ENCODE results near the gene WDFY3. TPM values are rescaled to one million over a fixed set of nuclear protein-coding genes. Genes with fewer than 3 reads are reported as not detected.

The WDFY3 gene
- total RNA-seq, 1 experiment from 2014 or later = 39.9 TPM

GRCh38 chr4:84685105-84685504 is 281.4 kb downstream of the WDFY3 start:
- no peak overlapping the region for H2AFZ ChIP-seq (ENCODE audit: low read depth, low read length, poor library complexity, severe bottlenecking)
- no TSS peak for BruUV-seq (replicated peaks)
- TF ChIP-seq CBX3 (IDR thresholded peaks at IDR 0.05; ENCODE audit: low read depth) (no peak), ZBTB33 (IDR thresholded peaks at IDR 0.05; ENCODE audit: extremely low read depth, insufficient replicate concordance, low read length) (no peak), SP1 (IDR thresholded peaks at IDR 0.05; ENCODE audit: low read depth) (no peak), SIN3A (IDR thresholded peaks at IDR 0.05; ENCODE audit: low read depth) (no peak), ATF3 (IDR thresholded peaks at IDR 0.05) (no peak), EZH2 (IDR thresholded peaks at IDR 0.05) (no peak), YY1 (IDR thresholded peaks at IDR 0.05; ENCODE audit: extremely low read depth, insufficient replicate concordance, low read depth, low read length) (no peak), ZFX (IDR thresholded peaks at IDR 0.05) (no peak), POLR2A (IDR thresholded peaks at IDR 0.05; ENCODE audit: borderline replicate concordance, extremely low read depth, insufficient read depth, insufficient read length) (no peak), EGR1 (IDR thresholded peaks at IDR 0.05; ENCODE audit: low read depth) (no peak), POLR2AphosphoS5 (IDR thresholded peaks at IDR 0.05; ENCODE audit: low read depth, low read length) (no peak), JUND (IDR thresholded peaks at IDR 0.05) (no peak), TCF7L2 (IDR thresholded peaks at IDR 0.05; ENCODE audit: borderline replicate concordance, extremely low read depth, insufficient read depth, insufficient read length) (no peak)
- no peak for DNase-seq (ENCODE audit: low read depth, low spot score)
- ChIA-PET CTCF (no interaction called here), POLR2A (no interaction called here), RAD21 (ENCODE audit: low non-redundant PET in 1 of 2, low total read pairs in 2 of 2, uncharacterized antibody in 2 of 2, unreplicated experiment in 2 of 2) (no interaction called here)
- no peaks in the 10 kb centered on the region for H4K20me1 ChIP-seq (ENCODE audit: insufficient read depth)
- H3K4me2 ChIP-seq (ENCODE audit: low read length) = no peak overlapping the region
- no peaks in the 10 kb centered on the region for H3K79me2 ChIP-seq (ENCODE audit: insufficient read depth, low read length)
- no peak overlapping the region for H3K27ac ChIP-seq (ENCODE audit: low read depth, low read length)
- peaks cover 0 to 2% of the 10 kb centered on the region in 2 experiments; a peak in 1 of 4 replicates for H3K36me3 ChIP-seq (ENCODE audit: control insufficient read depth in 1 of 2, insufficient read depth in 2 of 2, low read length in 2 of 2)
- H3K9ac ChIP-seq (ENCODE audit: low read length) = no peak overlapping the region
- intact Hi-C loops (cut with micrococcal nuclease) = no loop called here
- ATAC-seq = no peak
- no peak overlapping the region for H3K4me3 ChIP-seq (replicated peaks in 1 of 2; ENCODE audit: low read depth in 1 of 2, low read length in 2 of 2)
- peaks cover 21 to 31% of the 10 kb centered on the region in 2 experiments for H3K4me1 ChIP-seq (ENCODE audit: control insufficient read depth in 1 of 2, insufficient read depth in 2 of 2, low read length in 2 of 2)
- no peaks in the 10 kb centered on the region for H3K9me3 ChIP-seq (ENCODE audit: control insufficient read depth in 1 of 2, insufficient read depth in 1 of 2, low read depth in 1 of 2, low read length in 2 of 2)
- H3K9me2 ChIP-seq (ENCODE audit: insufficient read depth) = no peaks in the 10 kb centered on the region
- no peaks in the 10 kb centered on the region for H3K27me3 ChIP-seq (ENCODE audit: insufficient read depth, low read length)

Data from HCT116 (cell line).